IPS-NIHi11 (cell line): ENCODE results near the gene CASS4.
"Not testable (repeated sequence)": the region's sequence is repeated elsewhere in the genome, so short reads cannot be mapped to it uniquely, and the experiment has no call there.

Source experiments
- DNase-seq: peaks from one replicate; pipeline ENCODE4 v3.0.0; 2012; ENCODE audit warnings: mixed read lengths, low spot score

Gene CASS4

GRCh38 chr20:56411759-56412472 is at the start of gene CASS4:
CASS4 (plus strand) TSS chr20:56412260; CDS start chr20:56412459, 199 bp downstream.
- DNase-seq, result no peak

- no peak for DNase-seq
These were observed 49.1 kb upstream of the CASS4 start for GRCh38 chr20:56362833-56363413.

GRCh38 chr20:56363491-56363890 is 48.6 kb upstream of the CASS4 start:
- no peak for DNase-seq

GRCh38 chr20:56368351-56369134 is 43.5 kb upstream of the CASS4 start:
- DNase-seq, result no peak

- DNase-seq, result no peak
These were observed 42.9 kb upstream of the CASS4 start for GRCh38 chr20:56369179-56369578.

- DNase-seq, result no peak
These were observed 40.1 kb upstream of the CASS4 start for GRCh38 chr20:56371977-56372376.

GRCh38 chr20:56372850-56373249 is 39.2 kb upstream of the CASS4 start:
- DNase-seq, result no peak

- DNase-seq, result no peak
These were observed 38.1 kb upstream of the CASS4 start for GRCh38 chr20:56373942-56374341.

GRCh38 chr20:56376331-56376730 is 35.7 kb upstream of the CASS4 start:
- DNase-seq, result no peak

GRCh38 chr20:56378386-56378785 is 33.7 kb upstream of the CASS4 start:
- DNase-seq, result no peak

- no peak for DNase-seq
These were observed 31.7 kb upstream of the CASS4 start for GRCh38 chr20:56380375-56380774.

GRCh38 chr20:56381501-56381900 is 30.6 kb upstream of the CASS4 start:
- DNase-seq, result no peak

GRCh38 chr20:56382696-56383095 is 29.4 kb upstream of the CASS4 start:
- DNase-seq, result no peak

GRCh38 chr20:56383334-56383733 is 28.7 kb upstream of the CASS4 start:
- no peak for DNase-seq

GRCh38 chr20:56385130-56385529 is 26.9 kb upstream of the CASS4 start:
- DNase-seq, result no peak

GRCh38 chr20:56386219-56386618 is 25.8 kb upstream of the CASS4 start:
- DNase-seq, result no peak

- DNase-seq, result no peak
These were observed 23.2 kb upstream of the CASS4 start for GRCh38 chr20:56388882-56389281.

GRCh38 chr20:56389807-56390206 is 22.3 kb upstream of the CASS4 start:
- DNase-seq, result no peak

GRCh38 chr20:56390396-56390795 is 21.7 kb upstream of the CASS4 start:
- not testable (repeated sequence) for DNase-seq

GRCh38 chr20:56391037-56391436 is 21.0 kb upstream of the CASS4 start:
- no peak for DNase-seq

GRCh38 chr20:56391596-56392131 is 20.4 kb upstream of the CASS4 start:
- DNase-seq, result no peak

GRCh38 chr20:56392132-56392880 is 19.8 kb upstream of the CASS4 start, which contains the start of the genes AURKA and CSTF1:
AURKA (minus strand) TSS chr20:56392215; CDS start chr20:56388197, 4,018 bp downstream.
CSTF1 (plus strand) TSS chr20:56392645; CDS start chr20:56395553, 2,908 bp downstream.
- peak; percentile 100 for DNase-seq
